ENCODE measurements around the gene GPR34.
"Not testable (repeated sequence)": the region's sequence is repeated elsewhere in the genome, so short reads cannot be mapped to it uniquely, and the experiment has no call there.

GPR34 gene

GRCh38 chrX:41688835-41689234 is at the start of gene GPR34:
Gene GPR34, plus strand, starts transcription at chrX:41688973. Its CDS starts 6,661 bp downstream, at chrX:41695634.
- no peak within 1 kb of the TSS for H3K4me3 ChIP-seq (ENCODE audit: low read depth, low read length)

GRCh38 chrX:41646201-41646600 is 42.6 kb upstream of the GPR34 start:
- not testable (repeated sequence) for H3K4me3 ChIP-seq (ENCODE audit: low read depth, low read length)

- no peak overlapping the region for H3K4me3 ChIP-seq (ENCODE audit: low read depth, low read length)
These were observed 35.6 kb upstream of the GPR34 start for GRCh38 chrX:41653125-41653524.

- H3K4me3 ChIP-seq (ENCODE audit: low read depth, low read length): no peak overlapping the region
These were observed 33.7 kb upstream of the GPR34 start for GRCh38 chrX:41655101-41655500.

- no peak overlapping the region for H3K4me3 ChIP-seq (ENCODE audit: low read depth, low read length)
These were observed 33.1 kb upstream of the GPR34 start for GRCh38 chrX:41655631-41656030.

- no peak overlapping the region for H3K4me3 ChIP-seq (ENCODE audit: low read depth, low read length)
These were observed 27.2 kb upstream of the GPR34 start for GRCh38 chrX:41661366-41662095.

GRCh38 chrX:41664375-41664901 is 24.3 kb upstream of the GPR34 start:
- no peak overlapping the region for H3K4me3 ChIP-seq (ENCODE audit: low read depth, low read length)

GRCh38 chrX:41664908-41665307 is 23.9 kb upstream of the GPR34 start:
- H3K4me3 ChIP-seq (ENCODE audit: low read depth, low read length): no peak overlapping the region

GRCh38 chrX:41665686-41666085 is 23.1 kb upstream of the GPR34 start:
- no peak overlapping the region for H3K4me3 ChIP-seq (ENCODE audit: low read depth, low read length)

- H3K4me3 ChIP-seq (ENCODE audit: low read depth, low read length): no peak overlapping the region
These were observed 22.5 kb upstream of the GPR34 start for GRCh38 chrX:41666251-41666650.

- no peak overlapping the region for H3K4me3 ChIP-seq (ENCODE audit: low read depth, low read length)
These were observed 21.1 kb upstream of the GPR34 start for GRCh38 chrX:41667631-41668030.

- H3K4me3 ChIP-seq (ENCODE audit: low read depth, low read length): no peak overlapping the region
These were observed 18.7 kb upstream of the GPR34 start for GRCh38 chrX:41670112-41670511.

GRCh38 chrX:41671082-41671481 is 17.7 kb upstream of the GPR34 start:
- no peak overlapping the region for H3K4me3 ChIP-seq (ENCODE audit: low read depth, low read length)

- H3K4me3 ChIP-seq (ENCODE audit: low read depth, low read length): no peak overlapping the region
These were observed 16.1 kb upstream of the GPR34 start for GRCh38 chrX:41672643-41673042.

- H3K4me3 ChIP-seq (ENCODE audit: low read depth, low read length): not testable (repeated sequence)
These were observed 12.4 kb upstream of the GPR34 start for GRCh38 chrX:41676361-41676760.

GRCh38 chrX:41677183-41678060 is 11.4 kb upstream of the GPR34 start:
- no peak overlapping the region for H3K4me3 ChIP-seq (ENCODE audit: low read depth, low read length)

GRCh38 chrX:41684138-41684537 is 4.6 kb upstream of the GPR34 start:
- no peak overlapping the region for H3K4me3 ChIP-seq (ENCODE audit: low read depth, low read length)

- H3K4me3 ChIP-seq (ENCODE audit: low read depth, low read length): no peak overlapping the region
These were observed 3.8 kb upstream of the GPR34 start for GRCh38 chrX:41684940-41685339.

- H3K4me3 ChIP-seq (ENCODE audit: low read depth, low read length): no peak overlapping the region
These were observed 2.0 kb upstream of the GPR34 start for GRCh38 chrX:41686788-41687187.

GRCh38 chrX:41688156-41688555 is 617 bp upstream of the GPR34 start:
- no peak overlapping the region for H3K4me3 ChIP-seq (ENCODE audit: low read depth, low read length)

GRCh38 chrX:41689711-41690110 is 938 bp downstream of the GPR34 start:
- H3K4me3 ChIP-seq (ENCODE audit: low read depth, low read length): no peak overlapping the region

Data from iPS-11a (cell line).